IMR-90 (cell line): ENCODE data around the gene TMC1. TPM values are rescaled to one million over a fixed set of nuclear protein-coding genes. Genes with fewer than 3 reads are reported as not detected.

Source experiments
- ATAC-seq: fragments of 200-7000 bp; cut with Tn5 transposase; 2 replicates; pipeline ENCODE4 v1.9.1; 2020; ENCODE audit warnings: low read depth, mild to moderate bottlenecking, moderate library complexity
- BruUV-seq: library from RNA; stranded (reverse); fragments of 400-500 nt; replicated peaks from 2 replicates; lab custom pipeline; 2021; lab: Mats Ljungman, UMichigan
- CTCF ChIA-PET: fragments of 300-600 bp; formaldehyde crosslinking; extraction: SDS; loops from one replicate; lab custom pipeline; 2021; ENCODE audit warnings: antibody characterized with exemption; lab: Yijun Ruan, JAX
- POLR2A ChIA-PET: fragments of 300-600 bp; sonication (Branson Sonifier 250); formaldehyde crosslinking; loops from one replicate; lab custom pipeline; 2022; ENCODE audit warnings: antibody characterized with exemption; ENCODE audit not compliant: unreplicated experiment; lab: Charles Lee
- DNase-seq: peaks from one replicate; pipeline ENCODE4 v3.0.0; 2013
- H2AFZ ChIP-seq: replicated peaks from 2 replicates; pipeline ENCODE3; 2013; ENCODE audit warnings: low read length, mild to moderate bottlenecking; ENCODE audit not compliant: poor library complexity
- H2AK5ac ChIP-seq: 2 replicates; pipeline ENCODE4 v1.6.1; 2013; ENCODE audit warnings: low read depth, low read length, inconsistent platforms
- H2AK9ac ChIP-seq: replicated peaks from 2 replicates; pipeline ENCODE3; 2013; ENCODE audit warnings: mild to moderate bottlenecking, low read depth, low read length, moderate library complexity; ENCODE audit not compliant: poor library complexity
- H2BK120ac ChIP-seq: 2 replicates; pipeline ENCODE4 v1.6.1; 2013; ENCODE audit warnings: low read depth, low read length, inconsistent platforms
- H2BK15ac ChIP-seq: 3 replicates; pipeline ENCODE4 v1.6.1; 2013; ENCODE audit warnings: low read depth, low read length, inconsistent platforms
- H2BK20ac ChIP-seq: 2 replicates; pipeline ENCODE4 v1.6.1; 2013; ENCODE audit warnings: low read depth, mild to moderate bottlenecking, inconsistent platforms, low read length, moderate library complexity
- H2BK5ac ChIP-seq: 2 replicates; pipeline ENCODE4 v1.6.1; 2013; ENCODE audit warnings: mild to moderate bottlenecking, low read depth, low read length, inconsistent platforms; ENCODE audit not compliant: poor library complexity, severe bottlenecking
- H3K14ac ChIP-seq: replicated peaks from 2 replicates; pipeline ENCODE4 v1.6.1; 2013; ENCODE audit warnings: low read depth, low read length, inconsistent platforms
- H3K18ac ChIP-seq: 2 replicates; pipeline ENCODE4 v1.6.1; 2013; ENCODE audit warnings: low read depth, low read length, control low read depth
- H3K23ac ChIP-seq: 2 replicates; pipeline ENCODE4 v1.6.1; 2013; ENCODE audit warnings: low read depth, low read length, inconsistent platforms
- H3K27ac ChIP-seq: 2 replicates; pipeline ENCODE4 v1.5.1; 2013; ENCODE audit warnings: mild to moderate bottlenecking, control low read depth, low read length; ENCODE audit not compliant: insufficient read depth
- H3K27me3 ChIP-seq: 2 replicates; pipeline ENCODE4 v1.6.1; 2013; ENCODE audit warnings: low read length; ENCODE audit not compliant: control insufficient read depth, insufficient read depth
- H3K36me3 ChIP-seq: 2 replicates; pipeline ENCODE4 v1.6.1; 2013; ENCODE audit warnings: low read length, mixed read lengths; ENCODE audit not compliant: control insufficient read depth, insufficient read depth
- H3K4ac ChIP-seq: 2 replicates; pipeline ENCODE4 v1.6.1; 2013; ENCODE audit warnings: low read depth, low read length, inconsistent platforms
- H3K4me1 ChIP-seq: 2 replicates; pipeline ENCODE4 v1.6.1; 2013; ENCODE audit warnings: low read length, mixed read lengths; ENCODE audit not compliant: control insufficient read depth, insufficient read depth
- H3K4me2 ChIP-seq: 2 replicates; pipeline ENCODE4 v1.6.1; 2013; ENCODE audit warnings: low read depth, mild to moderate bottlenecking, control low read depth, low read length, moderate library complexity
- H3K4me3 ChIP-seq: 2 replicates; pipeline ENCODE4 v1.5.1; 2013; ENCODE audit warnings: low read depth, mild to moderate bottlenecking, control low read depth, low read length, moderate library complexity; ENCODE audit not compliant: insufficient read depth
- H3K56ac ChIP-seq: 2 replicates; pipeline ENCODE4 v1.6.1; 2013; ENCODE audit warnings: low read length, inconsistent platforms; ENCODE audit not compliant: insufficient read depth; ENCODE audit errors: extremely low read depth
- H3K79me1 ChIP-seq, 2 experiments: 2 replicates each; pipeline ENCODE4 v1.6.1; 2013; ENCODE audit warnings: low read length in 2 of 2, inconsistent platforms in 1 of 2, low read depth in 1 of 2
- H3K9ac ChIP-seq: 2 replicates; pipeline ENCODE4 v1.6.1; 2013; ENCODE audit warnings: low read depth, low read length, control low read depth
- H3K9me1 ChIP-seq: 2 replicates; pipeline ENCODE4 v1.6.1; 2013; ENCODE audit warnings: low read length, inconsistent platforms; ENCODE audit not compliant: insufficient read depth
- H3K9me3 ChIP-seq: 2 replicates; pipeline ENCODE4 v1.6.1; 2013; ENCODE audit warnings: low read length; ENCODE audit not compliant: control insufficient read depth, insufficient read depth
- H4K20me1 ChIP-seq: 2 replicates; pipeline ENCODE4 v1.6.1; 2013; ENCODE audit warnings: low read length, inconsistent platforms; ENCODE audit not compliant: insufficient read depth
- H4K5ac ChIP-seq: 2 replicates; pipeline ENCODE4 v1.6.1; 2013; ENCODE audit warnings: mild to moderate bottlenecking, low read depth, low read length, control low read depth
- H4K8ac ChIP-seq, 2 experiments: 2 replicates each; pipeline ENCODE4 v1.6.1; 2013; ENCODE audit warnings: low read depth in 2 of 2, low read length in 2 of 2, control low read depth in 1 of 2, inconsistent platforms in 1 of 2
- H4K91ac ChIP-seq: 2 replicates; pipeline ENCODE4 v1.6.1; 2013; ENCODE audit warnings: low read depth, low read length, inconsistent platforms; ENCODE audit not compliant: insufficient read depth
- MAFK ChIP-seq: IDR thresholded peaks from 2 replicates; pipeline ENCODE4 v1.6.1; 2012; ENCODE audit warnings: low read depth, low read length, improper control_type of control experiment
- RCOR1 ChIP-seq: IDR thresholded peaks from 2 replicates; pipeline ENCODE4 v1.6.1; 2012; ENCODE audit warnings: mild to moderate bottlenecking, low read length, improper control_type of control experiment; ENCODE audit not compliant: insufficient replicate concordance
- WGBS, 2 experiments: methylation state at CpG; one replicate each; pipeline versions ENCODE4 v1.1.5 to v1.1.7; 2013; ENCODE audit warnings: missing lambda C conversion rate in 2 of 2; ENCODE audit not compliant: insufficient read length in 1 of 2; ENCODE audit errors: extremely low coverage in 2 of 2; 5-methylcytosine and 5-hydroxymethylcytosine counted together
- dilution Hi-C: fragments of 300-500 bp; cut with HindIII; formaldehyde crosslinking; loops from one replicate; pipeline ENCODE4 v1.14.3; 2018; ENCODE audit warnings: low sequenced_read_pairs; ENCODE audit not compliant: unreplicated experiment
- in situ Hi-C: fragments of 300-500 bp; cut with MboI; formaldehyde crosslinking; loops from 3 replicates; pipeline ENCODE4 v1.14.3; 2019; ENCODE audit warnings: low sequenced_read_pairs, inconsistent platforms, mixed read lengths
- intact Hi-C: fragments of 100-400 bp; cut with micrococcal nuclease; formaldehyde crosslinking; loops from 2 replicates; pipeline ENCODE4 v1.10.0; 2022
- polyA plus RNA-seq, 3 experiments: library from polyadenylated mRNA; depleted of rRNA; stranded (reverse); fragments of >200 nt; gene quantifications; 2 replicates each; pipeline ENCODE4 v1.2.3, GENCODE V29; 2012; ENCODE audit warnings: low replicate concordance in 1 of 3
- total RNA-seq: library from RNA; depleted of rRNA; stranded (reverse); fragments of >200 nt; gene quantifications from 2 replicates; pipeline ENCODE4 v1.2.3, GENCODE V29; 2012

Gene TMC1
- total and polyA plus RNA-seq, 2 of the 4 experiments (the other 2 are of a cell fraction): not detected

- ChIA-PET POLR2A (no interaction called here), CTCF (interaction anchor here (1.1 kb wide), 1 partner anchor 107 kb away, joined by 3 read pairs; no protein-coding TSS in a partner anchor)
- no peak overlapping the region for H2BK15ac ChIP-seq
- 43% methylated on average over 1 of the region's 3 CpGs; no CpG with 5 or more reads in 1 of the 2 experiments for WGBS, 2 experiments
- H3K36me3 ChIP-seq: no peaks in the 10 kb centered on the region
- H2AFZ ChIP-seq: no peak overlapping the region
- dilution Hi-C loops (no loop called here), intact Hi-C loops (no loop called here), in situ Hi-C loops (no loop called here)
- H4K8ac ChIP-seq: no peak overlapping the region
- H2BK20ac ChIP-seq: no peak overlapping the region
- H3K27ac ChIP-seq: no peak overlapping the region
- no peak overlapping the region for H3K18ac ChIP-seq
- no peaks in the 10 kb centered on the region for H3K9me3 ChIP-seq
- peaks cover 0 to 1% of the 10 kb centered on the region in 2 experiments; a peak in 1 of 4 replicates for H3K79me1 ChIP-seq
- H2BK120ac ChIP-seq: no peak overlapping the region
- H3K27me3 ChIP-seq: no peaks in the 10 kb centered on the region
- no peak overlapping the region for H3K14ac ChIP-seq
- no peak for DNase-seq
- no peak overlapping the region for H3K56ac ChIP-seq
- no peak overlapping the region for H4K91ac ChIP-seq
- no peak overlapping the region for H3K4me3 ChIP-seq
- H4K5ac ChIP-seq: no peak overlapping the region
- no peak overlapping the region for H3K9ac ChIP-seq
- TF ChIP-seq MAFK: no peak
- TF ChIP-seq RCOR1: no peak
- no peaks in the 10 kb centered on the region for H4K20me1 ChIP-seq
- no peak overlapping the region for H2BK5ac ChIP-seq
- H3K9me1 ChIP-seq: peaks cover under 1% of the 10 kb centered on the region; the same call in 1 of the 2 replicates
- no peak overlapping the region for H2AK5ac ChIP-seq
- ATAC-seq: no peak
- no peaks in the 10 kb centered on the region for H3K4me1 ChIP-seq
- no peak overlapping the region for H3K23ac ChIP-seq
- no peak overlapping the region for H3K4ac ChIP-seq
- no peak overlapping the region for H3K4me2 ChIP-seq
- no TSS peak for BruUV-seq
- no peak overlapping the region for H2AK9ac ChIP-seq
Observed at GRCh38 chr9:72597601-72598000, 76.2 kb downstream of the TMC1 start.
